Measurements from ENCODE around the gene ACKR1. TPM values are rescaled to one million over a fixed set of nuclear protein-coding genes. Genes with fewer than 3 reads are reported as not detected.

The ACKR1 gene
- total RNA-seq, 4 donors from 2014 or later = 31.1 to 315 (median 128) TPM

- H3K27ac ChIP-seq (replicated peaks in 1 of 4) = no peak overlapping the region
- no peak for TF ChIP-seq EP300 (IDR thresholded peaks at IDR 0.05)
- no peak for TF ChIP-seq CTCF (IDR thresholded peaks at IDR 0.05)
- no peak for TF ChIP-seq POLR2AphosphoS5 (IDR thresholded peaks at IDR 0.05)
- no peak for TF ChIP-seq POLR2A (IDR thresholded peaks at IDR 0.05; ENCODE audit: low read depth)
- H3K9me3 ChIP-seq = no peaks in the 10 kb centered on the region
- intact Hi-C loops (cut with DNase I) = no loop called here
- WGBS = 84% methylated on average over 5 of the region's 5 CpGs
- H3K4me1 ChIP-seq = no peaks in the 10 kb centered on the region
- peaks cover 0 to 36% (median 0%) of the 10 kb centered on the region in 4 donors for H3K27me3 ChIP-seq
- no peak overlapping the region for H3K4me3 ChIP-seq
- DNase-seq (ENCODE audit: extremely low spot score) = no peak
- H3K36me3 ChIP-seq = no peaks in the 10 kb centered on the region
Observed at GRCh38 chr1:159222075-159222865, 17.6 kb downstream of the ACKR1 start.

GRCh38 chr1:159223004-159223403, 18.3 kb downstream of the ACKR1 start:
- DNase-seq (ENCODE audit: extremely low spot score) = no peak
- 77% methylated on average over 2 of the region's 2 CpGs for WGBS
- Histone ChIP-seq H3K27ac (replicated peaks in 1 of 4) (no peak overlapping the region), H3K4me3 (no peak overlapping the region), H3K9me3 (no peaks in the 10 kb centered on the region), H3K27me3 (peaks cover 0 to 36% (median 0%) of the 10 kb centered on the region in 4 donors), H3K36me3 (no peaks in the 10 kb centered on the region), H3K4me1 (no peaks in the 10 kb centered on the region)
- intact Hi-C loops (cut with DNase I) = no loop called here
- no peak for TF ChIP-seq POLR2A (IDR thresholded peaks at IDR 0.05; ENCODE audit: low read depth)
- TF ChIP-seq EP300 (IDR thresholded peaks at IDR 0.05) = no peak
- no peak for TF ChIP-seq POLR2AphosphoS5 (IDR thresholded peaks at IDR 0.05)
- no peak for TF ChIP-seq CTCF (IDR thresholded peaks at IDR 0.05)

GRCh38 chr1:159228554-159228953, 23.9 kb downstream of the ACKR1 start:
- Histone ChIP-seq H3K27ac (replicated peaks in 1 of 4) (no peak overlapping the region), H3K4me1 (no peaks in the 10 kb centered on the region), H3K9me3 (no peaks in the 10 kb centered on the region), H3K4me3 (no peak overlapping the region), H3K36me3 (no peaks in the 10 kb centered on the region), H3K27me3 (peaks cover 0 to 17% (median 0%) of the 10 kb centered on the region in 4 donors)
- WGBS = 66% methylated on average over 2 of the region's 2 CpGs
- TF ChIP-seq EP300 (IDR thresholded peaks at IDR 0.05) (no peak), POLR2AphosphoS5 (IDR thresholded peaks at IDR 0.05) (no peak), POLR2A (IDR thresholded peaks at IDR 0.05; ENCODE audit: low read depth) (no peak), CTCF (IDR thresholded peaks at IDR 0.05) (no peak)
- intact Hi-C loops (cut with DNase I) = no loop called here
- DNase-seq (ENCODE audit: extremely low spot score) = no peak

GRCh38 chr1:159229260-159229885, 24.7 kb downstream of the ACKR1 start:
- Histone ChIP-seq H3K4me3 (no peak overlapping the region), H3K4me1 (no peaks in the 10 kb centered on the region), H3K36me3 (no peaks in the 10 kb centered on the region), H3K27me3 (peaks cover 0 to 10% (median 0%) of the 10 kb centered on the region in 4 donors), H3K27ac (replicated peaks in 1 of 4) (no peak overlapping the region), H3K9me3 (no peaks in the 10 kb centered on the region)
- intact Hi-C loops (cut with DNase I) = no loop called here
- DNase-seq (ENCODE audit: extremely low spot score) = no peak
- 88% methylated on average over 8 of the region's 8 CpGs for WGBS
- TF ChIP-seq POLR2AphosphoS5 (IDR thresholded peaks at IDR 0.05) (no peak), CTCF (IDR thresholded peaks at IDR 0.05) (no peak), POLR2A (IDR thresholded peaks at IDR 0.05; ENCODE audit: low read depth) (no peak), EP300 (IDR thresholded peaks at IDR 0.05) (no peak)
